Activated gamma-delta T cell (primary cell): ENCODE data around the gene POLR1G.

ENCODE experiments used
- DNase-seq: peaks from one replicate; lab custom pipeline; 2025; lab: John Stamatoyannopoulos, UW
- total RNA-seq, 2 donors: gene quantifications; one replicate each; lab custom pipeline; 2026; lab: John Stamatoyannopoulos, UW

Gene POLR1G, protein sequence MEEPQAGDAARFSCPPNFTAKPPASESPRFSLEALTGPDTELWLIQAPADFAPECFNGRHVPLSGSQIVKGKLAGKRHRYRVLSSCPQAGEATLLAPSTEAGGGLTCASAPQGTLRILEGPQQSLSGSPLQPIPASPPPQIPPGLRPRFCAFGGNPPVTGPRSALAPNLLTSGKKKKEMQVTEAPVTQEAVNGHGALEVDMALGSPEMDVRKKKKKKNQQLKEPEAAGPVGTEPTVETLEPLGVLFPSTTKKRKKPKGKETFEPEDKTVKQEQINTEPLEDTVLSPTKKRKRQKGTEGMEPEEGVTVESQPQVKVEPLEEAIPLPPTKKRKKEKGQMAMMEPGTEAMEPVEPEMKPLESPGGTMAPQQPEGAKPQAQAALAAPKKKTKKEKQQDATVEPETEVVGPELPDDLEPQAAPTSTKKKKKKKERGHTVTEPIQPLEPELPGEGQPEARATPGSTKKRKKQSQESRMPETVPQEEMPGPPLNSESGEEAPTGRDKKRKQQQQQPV
- total RNA-seq: 4.5 to 6.3 reads per million in 2 donors

DNA sequence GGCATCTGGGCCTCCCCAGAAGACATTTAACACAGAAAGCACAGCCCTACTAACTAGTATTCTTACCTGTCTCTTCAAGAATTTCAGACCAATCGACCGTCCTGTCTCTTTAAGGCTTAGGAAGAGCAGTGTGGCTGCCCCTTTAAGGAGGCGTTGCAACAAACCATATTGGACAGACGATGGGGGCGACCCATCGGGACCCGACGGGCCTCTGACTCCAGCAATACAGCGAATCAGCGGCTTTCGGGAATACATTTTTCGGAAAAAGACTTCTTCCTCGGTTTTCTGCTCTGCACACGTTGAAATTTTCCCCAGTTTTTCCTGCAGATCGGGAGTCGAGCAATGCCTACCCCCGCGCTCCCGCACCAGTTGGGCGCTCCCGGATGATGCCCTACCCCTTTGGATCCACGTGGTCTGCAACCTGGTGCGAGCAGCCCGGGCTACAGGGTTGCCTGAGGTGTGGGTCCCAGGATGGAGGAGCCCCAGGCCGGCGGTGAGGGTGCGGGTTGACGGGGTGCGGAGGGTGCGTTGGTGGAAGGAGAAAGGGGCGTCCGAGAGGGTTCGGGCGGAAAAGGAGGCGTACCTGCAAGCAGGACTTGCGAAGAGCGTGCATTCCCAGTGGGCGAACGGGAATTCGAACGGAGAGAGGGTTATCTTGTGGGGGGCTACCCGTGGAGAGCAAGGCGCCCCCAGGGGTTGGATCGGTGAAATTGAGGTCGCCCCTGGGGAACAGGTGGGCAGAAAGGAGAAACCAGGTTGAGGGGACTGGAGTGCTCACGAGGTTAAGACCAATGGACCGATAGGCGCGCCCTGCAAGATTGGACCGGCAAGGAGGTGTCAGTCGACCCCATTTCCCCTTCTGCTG lies at the start of gene POLR1G:
Gene POLR1G (plus strand): TSS at position 419 of the 865 bp plus-strand sequence. CDS start 53 bp downstream, at position 472.
- DNase-seq: peak; percentile 50

DNA sequence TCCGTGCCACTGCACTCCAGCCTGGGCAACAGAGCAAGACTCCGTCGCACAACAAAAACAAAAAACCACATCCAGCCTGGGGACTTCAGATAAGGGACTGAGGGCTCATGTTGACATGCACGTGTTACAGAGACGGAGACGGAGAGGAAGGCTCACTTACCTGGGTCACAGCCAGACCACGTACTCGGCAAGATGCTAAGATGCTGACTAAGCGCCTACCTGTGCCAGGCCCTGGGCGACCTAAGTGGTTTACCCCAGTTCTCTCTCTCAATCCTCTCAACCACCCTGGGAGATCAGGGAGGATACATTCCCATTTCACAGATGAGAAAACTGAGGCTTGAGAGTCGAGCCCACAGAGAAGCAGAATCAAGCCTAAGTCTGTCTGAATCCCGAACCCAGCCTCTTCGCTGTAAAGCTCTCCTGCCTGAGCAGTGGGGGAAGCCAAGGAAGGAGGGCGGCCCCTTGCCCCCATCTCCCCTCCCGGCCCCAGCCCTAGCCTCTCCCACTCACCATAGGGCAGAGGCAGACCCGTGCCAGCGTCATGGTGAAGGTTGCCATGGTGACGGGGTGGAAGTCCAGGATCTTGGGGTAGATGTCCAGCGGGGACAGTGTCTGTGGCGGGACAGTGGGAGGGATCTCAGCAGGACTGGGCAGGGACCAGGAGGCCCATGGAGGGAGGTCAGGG lies 49.5 kb upstream of the POLR1G start:
- no peak for DNase-seq

DNA sequence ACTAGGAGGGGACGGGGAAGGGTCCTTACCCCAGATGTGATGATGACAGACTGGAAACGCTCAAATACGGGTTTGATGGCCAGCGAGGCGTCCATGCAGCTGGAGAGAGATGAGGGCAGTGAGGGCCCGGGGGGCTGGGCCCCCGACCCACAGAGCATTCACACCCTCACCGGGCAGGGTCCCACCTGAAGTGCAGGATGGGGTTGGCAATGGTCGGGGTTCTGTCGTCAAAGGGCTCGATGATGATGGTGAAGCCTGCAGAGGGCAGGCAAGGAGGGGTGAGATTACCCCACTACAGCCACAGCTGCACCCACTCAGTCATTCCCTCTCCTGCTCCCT lies 49.0 kb upstream of the POLR1G start:
- no peak for DNase-seq

DNA sequence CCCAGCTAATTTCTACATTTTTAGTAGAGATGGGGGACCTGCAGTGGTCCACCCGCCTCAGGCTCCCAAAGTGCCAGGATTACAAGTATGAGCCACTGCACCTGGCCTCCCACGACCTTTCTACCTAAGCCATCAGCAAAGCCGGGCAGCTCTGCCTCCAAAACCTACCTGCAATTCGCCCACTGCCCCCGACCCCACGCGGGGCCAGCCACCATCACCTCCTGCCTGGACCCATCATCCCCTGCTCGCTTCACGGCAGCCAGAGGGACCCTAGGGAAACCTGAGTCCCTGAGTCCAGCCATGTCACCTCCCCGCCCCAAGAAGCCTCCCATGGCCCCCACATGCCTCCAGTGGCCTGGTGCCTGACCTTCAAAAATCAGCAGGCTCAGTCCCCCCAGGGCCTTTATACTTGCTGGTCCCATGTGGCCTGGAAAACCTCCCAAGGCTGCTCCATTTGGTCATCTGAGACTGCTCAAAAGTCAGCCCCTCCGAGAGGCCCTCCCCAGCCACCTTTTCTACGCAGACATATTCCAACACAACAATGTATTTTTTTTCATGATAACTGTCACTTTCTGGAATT lies 48.1 kb upstream of the POLR1G start:
- DNase-seq: no peak

DNA sequence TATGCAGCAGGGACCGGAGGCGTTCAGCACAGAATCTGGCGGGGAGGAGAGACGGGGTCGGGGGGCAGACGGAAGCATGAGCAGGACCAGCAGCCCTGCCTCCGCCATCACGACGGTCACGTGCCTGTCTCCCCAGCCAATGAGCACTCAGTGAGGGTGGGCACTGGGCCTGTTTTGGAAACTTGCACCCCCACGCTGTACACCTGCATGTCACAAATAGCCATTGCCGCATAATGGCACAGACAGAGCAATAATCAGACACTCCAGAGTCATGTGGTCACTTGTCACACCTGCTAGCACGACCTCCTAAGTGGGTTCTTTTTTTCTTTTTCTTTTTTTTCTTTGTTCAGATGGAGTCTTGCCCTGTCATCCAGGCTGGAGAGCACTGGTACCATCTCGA lies 44.8 kb upstream of the POLR1G start:
- DNase-seq: no peak

DNA sequence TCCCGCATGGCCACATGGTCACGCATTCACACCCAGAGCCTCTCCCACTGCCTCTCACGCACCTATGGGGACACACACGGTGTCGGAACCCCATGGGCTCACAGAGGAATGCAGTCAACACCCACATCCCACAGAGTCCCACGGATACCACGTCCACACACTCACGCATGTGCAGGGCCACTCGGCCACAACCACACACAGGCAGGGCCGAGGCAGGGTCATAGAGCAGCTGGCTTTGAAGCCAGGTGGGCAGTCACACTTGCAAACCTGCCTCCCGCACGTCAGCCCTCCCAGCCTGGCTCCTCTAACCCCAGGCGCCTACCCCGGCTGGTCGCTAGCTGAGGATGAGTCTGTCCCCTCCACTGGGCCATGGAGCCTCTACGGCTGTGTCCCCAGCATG lies 44.2 kb upstream of the POLR1G start:
- DNase-seq: no peak

DNA sequence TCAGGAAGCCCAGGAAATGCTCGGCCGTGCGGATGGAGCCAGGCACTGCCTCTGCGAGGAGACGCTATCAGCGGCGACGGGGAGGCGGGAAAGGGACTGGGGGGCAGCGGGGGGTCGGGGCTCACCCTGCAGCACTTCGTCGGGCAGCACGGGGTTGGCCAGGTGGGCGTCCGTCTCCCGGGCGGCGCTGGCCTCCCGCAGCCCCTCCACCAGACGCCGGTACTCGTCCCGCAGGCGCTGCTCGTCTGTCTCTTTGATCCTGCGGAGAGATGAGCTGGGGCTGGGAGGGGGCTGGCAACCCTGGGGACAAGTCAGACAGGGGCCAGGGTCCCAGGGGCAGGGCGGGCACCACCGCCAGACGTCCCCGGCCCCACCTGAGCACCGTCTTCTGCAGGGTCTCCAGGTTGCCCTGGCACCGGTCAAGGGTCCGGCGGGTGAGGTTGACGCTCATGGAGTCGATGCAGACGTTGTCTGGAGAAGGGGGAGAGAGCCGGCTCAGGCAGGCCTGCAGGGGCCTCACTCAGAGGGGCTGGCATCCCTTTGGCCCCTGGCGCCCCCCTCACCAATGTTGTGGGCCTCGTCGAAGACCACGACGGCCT lies 42.5 kb upstream of the POLR1G start:
- no peak for DNase-seq

DNA sequence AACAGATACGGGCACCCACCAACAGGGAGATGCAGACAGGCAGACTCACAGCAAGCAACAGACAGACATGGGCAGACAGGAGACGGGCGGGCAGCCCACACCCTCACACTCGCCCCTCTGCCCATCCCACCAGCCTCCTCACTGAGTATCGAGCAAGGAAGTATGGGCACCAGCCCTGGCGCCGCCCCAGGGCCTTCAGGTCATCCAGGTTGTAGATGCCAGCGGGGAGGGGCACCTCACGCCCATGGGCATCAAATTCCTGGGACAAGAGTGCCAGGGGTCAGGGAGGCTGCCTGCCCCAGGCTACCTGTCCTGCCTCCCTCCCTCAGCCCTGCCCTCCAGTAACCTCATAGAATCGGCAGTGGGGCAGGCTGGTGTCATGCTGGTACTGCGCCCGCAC lies 41.7 kb upstream of the POLR1G start:
- DNase-seq: no peak

DNA sequence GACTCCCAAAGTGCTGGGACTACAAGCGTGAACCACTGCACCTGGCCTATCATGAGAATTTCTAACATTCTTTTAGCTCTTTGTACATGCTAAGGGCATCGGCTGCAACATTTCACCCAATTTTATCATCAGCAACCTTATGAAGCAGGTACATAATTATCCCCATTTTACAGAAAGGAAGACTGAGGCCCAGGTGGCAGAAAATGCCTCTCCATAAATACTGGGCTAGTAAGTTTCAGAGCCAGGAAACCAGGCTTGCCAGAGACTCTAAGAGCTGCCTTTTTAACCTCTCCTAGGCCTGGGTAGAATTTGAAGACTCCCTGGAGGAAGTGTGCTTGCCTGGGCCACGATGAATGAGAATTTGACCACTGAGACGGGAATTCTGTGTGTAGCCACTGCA lies 38.3 kb upstream of the POLR1G start:
- DNase-seq: no peak

DNA sequence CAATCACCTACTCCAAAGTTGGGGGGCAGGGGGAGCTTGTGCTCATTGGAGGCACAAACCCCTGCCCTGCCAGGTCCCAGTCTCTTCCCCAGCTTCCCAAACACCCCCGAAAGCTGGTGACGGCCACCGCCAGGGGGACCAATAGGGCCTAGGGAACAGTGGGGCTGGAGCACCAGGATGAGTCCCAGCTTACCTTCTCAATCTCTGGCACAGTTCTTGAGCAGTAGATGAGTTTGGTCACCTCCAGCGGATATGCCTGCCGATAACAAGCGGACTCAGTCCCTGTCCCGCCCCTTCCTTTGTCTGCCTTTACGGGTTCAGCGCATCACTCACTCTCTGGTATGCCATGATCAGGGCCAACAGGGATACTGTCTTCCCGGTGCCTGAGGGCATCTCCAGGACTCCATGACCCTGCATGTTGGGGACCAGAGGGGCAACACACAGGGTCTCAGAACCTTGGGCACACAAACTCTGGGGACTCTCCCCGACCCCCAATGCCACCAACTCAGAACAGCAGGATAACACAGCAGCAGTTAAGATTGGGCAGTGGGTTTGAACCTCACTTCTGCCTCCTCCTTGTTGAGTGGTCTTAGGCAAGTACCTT lies 37.6 kb upstream of the POLR1G start:
- DNase-seq: no peak

DNA sequence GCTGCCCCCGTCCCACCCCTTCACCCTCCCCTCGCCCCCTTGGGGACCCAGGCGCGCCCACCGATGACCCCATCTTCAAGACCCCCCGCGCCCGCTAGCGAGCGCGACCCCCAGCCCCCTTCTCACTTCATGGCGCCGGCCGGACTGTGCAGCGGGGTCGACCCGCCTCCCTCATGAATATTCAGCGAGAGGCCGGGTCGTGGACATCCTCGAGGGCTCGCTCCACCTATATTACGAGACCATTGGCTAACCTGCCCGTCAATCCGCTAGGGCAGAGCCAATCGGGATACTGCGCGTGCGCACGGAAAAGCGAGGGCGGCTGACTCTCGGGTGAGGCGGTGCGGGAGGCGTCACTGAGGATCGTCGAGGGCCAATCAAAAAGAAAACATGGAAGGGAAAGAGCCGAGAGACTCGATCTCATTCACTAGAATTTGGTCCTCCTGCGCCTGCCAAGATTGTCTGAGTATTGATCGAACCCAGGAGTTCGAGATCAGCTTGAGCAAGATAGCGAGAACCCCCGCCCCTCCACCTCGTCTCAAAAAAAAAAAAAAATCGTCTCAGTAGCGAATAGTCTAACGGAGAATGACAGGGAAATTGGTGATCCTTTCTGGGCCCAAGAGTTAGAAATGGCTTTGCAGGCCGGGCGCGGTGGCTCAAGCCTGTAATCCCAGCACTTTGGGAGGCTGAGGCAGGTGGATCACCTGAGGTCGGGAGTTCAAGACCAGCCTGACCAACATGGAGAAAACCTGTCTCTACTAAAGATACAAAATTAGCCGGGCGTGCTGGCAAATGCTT lies 35.8 kb upstream of the POLR1G start, which contains the start of gene ERCC2:
Gene ERCC2 (minus strand): TSS at position 164 of the 795 bp plus-strand sequence. CDS start 33 bp downstream, at position 131.
- DNase-seq: peak; percentile 90

DNA sequence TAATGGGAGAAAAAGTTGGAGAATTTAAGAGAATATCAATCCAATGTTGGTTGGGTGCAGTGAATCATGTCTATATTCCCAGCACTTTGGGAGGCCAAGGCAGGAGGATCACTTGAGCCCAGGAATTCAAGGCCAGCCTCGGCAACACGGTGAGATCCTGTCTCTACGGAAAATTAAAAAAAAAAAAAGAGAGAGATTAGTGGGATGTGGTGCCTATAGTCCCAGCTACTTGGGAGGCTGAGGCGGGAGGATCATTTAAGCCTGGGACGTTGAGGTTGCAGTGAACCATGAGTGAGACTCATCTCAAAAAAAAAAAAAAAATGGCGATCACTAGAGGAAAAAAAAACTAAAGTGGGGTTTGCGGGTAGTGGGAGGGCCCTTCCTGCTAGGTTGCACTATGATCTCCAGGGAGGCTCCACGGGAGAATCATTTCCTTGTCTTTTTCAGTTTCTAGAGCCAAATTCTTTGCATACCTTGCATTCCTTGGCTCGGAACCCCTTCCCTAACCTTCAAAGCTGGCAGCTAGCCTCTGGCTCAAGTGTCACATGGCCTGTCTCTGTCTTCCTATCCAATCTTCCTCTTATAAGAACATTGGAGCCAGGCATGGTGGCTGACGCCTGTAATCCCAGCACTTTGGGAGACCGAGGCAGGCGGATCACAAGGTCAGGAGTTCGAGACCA lies 30.3 kb upstream of the POLR1G start:
- DNase-seq: no peak

DNA sequence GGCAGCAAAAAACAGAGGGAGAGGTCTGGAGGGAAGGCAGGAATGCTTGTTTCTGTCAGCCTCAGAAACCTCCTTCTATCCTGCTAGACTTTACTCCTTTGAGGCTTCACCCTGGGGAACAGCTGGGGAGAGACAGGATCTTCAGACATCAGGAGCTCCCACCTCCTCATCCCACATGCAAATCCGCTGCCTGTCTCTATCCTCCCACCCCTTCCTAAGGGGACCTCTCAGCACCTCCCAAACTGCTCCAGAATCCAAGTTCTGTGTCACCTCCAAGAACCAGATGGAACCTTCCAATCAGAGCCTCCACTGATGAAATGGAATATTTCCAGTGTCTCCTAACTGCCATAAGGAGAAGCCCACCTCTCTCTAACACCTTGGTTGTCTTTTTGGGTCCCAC lies 26.3 kb upstream of the POLR1G start:
- DNase-seq: no peak

DNA sequence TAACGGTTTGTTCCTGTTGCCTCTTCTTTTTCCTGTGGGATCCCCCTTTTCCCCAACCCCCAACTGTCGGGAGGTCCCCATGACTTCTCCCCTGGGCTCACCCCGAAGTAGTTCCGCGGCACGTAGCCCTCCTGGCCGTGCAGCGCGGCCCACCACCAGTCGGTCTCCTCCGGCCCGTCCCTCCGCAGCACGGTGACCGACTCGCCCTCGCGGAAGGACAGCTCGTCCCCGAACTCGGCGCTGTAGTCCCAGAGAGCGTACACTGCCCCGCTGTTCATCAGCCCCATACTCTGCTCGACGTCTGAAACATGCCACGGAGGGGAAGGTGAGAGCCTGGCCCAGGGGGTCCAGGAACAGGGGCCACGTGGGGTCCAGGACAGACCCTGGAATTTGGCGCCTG lies 24.0 kb upstream of the POLR1G start:
- DNase-seq: no peak

DNA sequence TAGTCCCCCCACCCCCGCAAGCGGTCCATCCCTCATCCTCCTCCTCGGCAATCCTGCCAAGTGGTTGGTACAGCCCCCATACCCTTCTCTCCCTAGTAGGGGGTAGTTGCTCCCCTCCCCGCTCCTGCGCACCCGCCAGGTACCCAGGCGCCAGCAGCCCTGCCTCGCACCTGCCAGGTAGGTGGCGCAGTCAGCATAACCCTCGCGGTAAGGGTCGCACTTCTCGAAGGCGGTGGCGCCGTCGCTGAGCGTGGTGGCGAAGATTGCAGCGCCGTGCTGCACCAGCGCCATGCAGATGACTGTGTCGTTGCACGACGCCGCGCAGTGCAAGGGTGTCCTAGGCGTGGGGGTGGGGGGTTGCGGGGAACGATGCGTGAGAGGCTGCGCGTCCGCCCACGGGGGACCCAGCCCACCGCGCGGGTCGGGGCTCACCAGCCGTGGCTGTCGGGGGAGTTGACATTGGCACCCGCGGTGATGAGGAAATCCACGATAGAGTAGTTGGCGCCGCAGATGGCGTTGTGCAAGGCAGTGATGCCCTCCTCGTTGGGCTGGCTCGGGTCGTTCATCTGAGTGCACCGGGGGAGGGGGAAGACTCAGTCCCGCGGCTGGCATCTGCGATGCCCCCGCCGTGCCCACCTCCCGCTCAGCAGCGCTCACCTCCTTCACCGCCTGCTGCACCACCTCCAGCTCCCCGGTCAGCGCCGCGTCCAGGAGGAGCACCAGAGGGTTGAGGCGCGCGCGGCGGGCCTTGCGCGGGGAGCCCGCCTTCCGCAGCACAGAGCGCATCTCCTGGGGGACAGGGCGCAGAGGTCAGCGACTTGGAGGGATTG lies 20.8 kb upstream of the POLR1G start:
- no peak for DNase-seq

DNA sequence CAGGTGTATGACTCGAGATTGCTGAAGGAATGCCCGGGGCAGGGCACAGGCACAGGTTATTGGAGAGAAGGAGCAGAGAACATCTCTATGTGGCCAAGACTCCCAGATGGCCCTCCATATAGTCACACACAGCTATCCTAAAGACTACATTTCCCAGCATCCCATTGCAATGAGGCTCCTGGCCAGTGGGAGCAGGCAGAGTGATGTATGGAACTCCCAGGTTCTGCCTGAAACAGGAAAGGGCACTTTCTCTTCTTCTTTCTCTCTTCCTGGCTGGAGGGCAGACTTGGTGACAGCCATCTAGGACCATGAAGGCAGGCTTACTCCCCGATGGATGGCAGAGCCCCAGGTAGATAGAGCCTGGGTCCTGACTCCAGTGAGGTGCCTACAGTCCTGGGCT lies 15.1 kb upstream of the POLR1G start:
- DNase-seq: no peak

DNA sequence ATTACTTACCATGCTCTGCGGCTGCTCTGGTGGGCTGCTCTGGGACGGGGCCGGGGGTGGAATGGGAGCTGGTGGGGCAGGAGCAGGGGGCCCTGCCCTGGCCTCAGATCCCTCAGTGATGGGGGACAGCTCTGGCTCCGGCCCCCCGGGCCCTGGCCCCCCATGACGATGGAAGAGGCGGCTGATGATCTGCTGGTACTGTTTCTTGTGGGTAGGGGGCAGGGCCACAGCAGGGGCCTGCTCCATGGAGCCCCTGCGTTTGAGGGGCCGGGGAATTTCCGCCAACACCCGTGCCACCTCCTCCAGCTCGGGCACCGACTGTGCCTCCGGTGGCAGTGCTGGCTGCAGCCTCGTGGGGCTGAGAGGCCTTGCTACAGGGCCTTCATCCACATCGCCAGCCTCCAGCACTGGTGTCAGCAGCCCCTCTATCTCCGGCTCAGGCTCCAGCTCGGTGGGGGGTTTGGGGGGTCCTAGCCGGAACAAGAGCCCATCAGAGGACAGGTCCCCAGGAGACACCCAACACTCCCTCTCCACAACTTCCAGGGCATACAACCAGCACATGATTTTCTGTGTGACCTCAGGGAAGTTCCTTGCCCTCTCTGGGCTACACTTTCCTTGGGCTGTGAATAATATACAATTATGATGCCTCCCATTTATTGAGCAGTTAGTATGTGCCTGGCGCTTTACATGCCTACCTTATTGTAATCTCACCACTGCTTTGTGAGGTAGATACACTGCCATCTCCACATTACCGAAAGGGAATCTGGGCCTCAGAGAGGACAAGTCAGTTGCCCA lies 14.4 kb upstream of the POLR1G start:
- no peak for DNase-seq
